K562 (cell line): ENCODE results near the gene SPATA2L. TPM values are rescaled to one million over a fixed set of nuclear protein-coding genes. Genes with fewer than 3 reads are reported as not detected.
A peak's percentile ranks its signal among the peaks of the same experiment; 100 is the strongest.

ENCODE experiments used
- CHD1 ChIP-seq: fragments of 200-600 bp; sonication (generic); IDR thresholded peaks from one replicate; pipeline ENCODE4 v1.6.1; 2012; ENCODE audit warnings: mild to moderate bottlenecking, moderate library complexity, low read length, inconsistent platforms
- FOXA3 ChIP-seq, 2 experiments: fragments of 450-650 bp in 1 of 2; sonication (generic) in 1 of 2; formaldehyde crosslinking; IDR thresholded peaks in 1 of 2; conservative IDR thresholded peaks in 1 of 2; 2 replicates each; pipeline versions ENCODE4 v1.4.0 to v1.8.0; 2020 to 2022; ENCODE audit warnings: mild to moderate bottlenecking in 2 of 2, missing genetic modification reagents in 1 of 2
- FOXP1 ChIP-seq: sonication (generic); formaldehyde crosslinking; IDR thresholded peaks from 2 replicates; pipeline ENCODE4 v1.8.0; 2022; ENCODE audit warnings: mild to moderate bottlenecking, missing genetic modification reagents
- HMGXB4 ChIP-seq: sonication (generic); formaldehyde crosslinking; IDR thresholded peaks from 2 replicates; pipeline ENCODE4 v1.8.1; 2023; ENCODE audit warnings: mild to moderate bottlenecking, missing genetic modification reagents
- KLF6 ChIP-seq: fragments of 250-450 bp; sonication (Bioruptor Pico); IDR thresholded peaks from 2 replicates; pipeline ENCODE4 v1.4.0; 2020; ENCODE audit warnings: mild to moderate bottlenecking, moderate library complexity, borderline replicate concordance
- PCBP1 ChIP-seq: fragments of 200-400 bp; formaldehyde crosslinking; IDR thresholded peaks from 2 replicates; pipeline ENCODE4 v1.6.1; 2018; ENCODE audit warnings: mild to moderate bottlenecking, low read depth, low read length; ENCODE audit not compliant: poor library complexity, severe bottlenecking
- REST ChIP-seq, 2 experiments: fragments of 450-650 bp; formaldehyde crosslinking in 1 of 2; IDR thresholded peaks; 2 replicates each; pipeline versions ENCODE4 v1.4.0 to v1.6.1; 2014 to 2020; ENCODE audit warnings: mild to moderate bottlenecking in 2 of 2, borderline replicate concordance in 1 of 2, low read depth in 1 of 2
- SAP30 ChIP-seq: fragments of 200-600 bp; sonication (generic); IDR thresholded peaks from 2 replicates; pipeline ENCODE4 v1.6.1; 2012; ENCODE audit warnings: borderline replicate concordance, low read depth, mild to moderate bottlenecking, moderate library complexity, low read length, control low read depth, inconsistent platforms; ENCODE audit not compliant: insufficient read depth, poor library complexity, severe bottlenecking
- TFAP4 ChIP-seq: sonication (generic); formaldehyde crosslinking; IDR thresholded peaks from 2 replicates; pipeline ENCODE4 v1.8.0; 2022; ENCODE audit warnings: missing genetic modification reagents, mild to moderate bottlenecking, moderate library complexity, borderline replicate concordance
- ZNF124 ChIP-seq: sonication (generic); formaldehyde crosslinking; IDR thresholded peaks from 2 replicates; pipeline ENCODE4 v1.8.1; 2022; ENCODE audit warnings: missing genetic modification reagents
- ZNF175 ChIP-seq: fragments of 200-800 bp; sonication (Bioruptor generic); IDR thresholded peaks from 2 replicates; pipeline ENCODE4 v1.6.1; 2016; ENCODE audit warnings: low read depth, mild to moderate bottlenecking, missing genetic modification characterization, missing compliant biosample characterization
- ZNF518B ChIP-seq: fragments of 250-450 bp; sonication (Bioruptor Pico); IDR thresholded peaks from 2 replicates; pipeline ENCODE4 v1.5.0; 2021; ENCODE audit warnings: mild to moderate bottlenecking, moderate library complexity
- polyA plus RNA-seq, 8 experiments: library from polyadenylated mRNA; depleted of rRNA in 4 of 8; stranded (reverse) in 5 of 8; unstranded in 3 of 8; fragments of >200 nt; fragmentation: Nextera tagmentation in 2 of 8; fragmentation: Illumina TruSeq in 1 of 8; extraction: Ambion mirVana in 2 of 8; extraction: Trizol in 1 of 8; gene quantifications; 2 replicates each; pipeline versions ENCODE4 v1.2.1 to v1.2.3, GENCODE V29; 2011 to 2014; ENCODE audit warnings: inconsistent platforms in 1 of 8, missing spikeins in 1 of 8
- total RNA-seq, 7 experiments: library from RNA; depleted of rRNA in 6 of 7; stranded (reverse); fragments of >200 nt in 6 of 7; fragmentation: Illumina TruSeq in 2 of 7; extraction: Trizol in 2 of 7; gene quantifications; 2 replicates each; pipeline versions ENCODE4 v1.2.1 to v1.2.3, GENCODE V29; 2011 to 2021; ENCODE audit warnings: low replicate concordance in 1 of 7

The SPATA2L gene
- total and polyA plus RNA-seq, 9 of the 15 experiments (the other 6 are each of a cell fraction or from before 2014, with no cell fraction given): 0.13 to 19.2 (median 4.8) TPM; not detected in 1

GRCh38 chr16:89720551-89720812 lies 19.0 kb upstream of the SPATA2L start (continued):
- peak; percentile 84 for TF ChIP-seq SAP30
- no peak for TF ChIP-seq ZNF175 (CRISPR knock-in tag)
- TF ChIP-seq PCBP1: peak; percentile 37
- TF ChIP-seq CHD1: peak; percentile 62
- TF ChIP-seq TFAP4 (CRISPR knock-in tag): peak; percentile 15; the same call in 1 of the 2 replicates
- 0 out of 2 replicates have a peak, but pooled peaks have one; percentile 25 for TF ChIP-seq HMGXB4 (CRISPR knock-in tag)
- TF ChIP-seq ZNF124 (CRISPR knock-in tag): no peak
- TF ChIP-seq FOXP1 (CRISPR knock-in tag): 0 out of 2 replicates have a peak, but pooled peaks have one; percentile 5
- TF ChIP-seq FOXA3 (CRISPR knock-in tag; conservative IDR thresholded peaks at IDR 0.05 in 1 of 2, IDR thresholded peaks at IDR 0.05 in 1 of 2): no peak
- TF ChIP-seq KLF6 (CRISPR knock-in tag): no peak
- peak; percentile 54 for TF ChIP-seq REST (IDR thresholded peaks at IDR 0.05; ENCODE audit: borderline replicate concordance)
- no peak for TF ChIP-seq REST (CRISPR knock-in tag; IDR thresholded peaks at IDR 0.05; ENCODE audit: low read depth)
- no peak for TF ChIP-seq ZNF518B (CRISPR knock-in tag)
